HepG2 (cell line): ENCODE results near the gene MAN2C1. TPM values are rescaled to one million over a fixed set of nuclear protein-coding genes. Genes with fewer than 3 reads are reported as not detected.

Experiments
- ATF3 ChIP-seq: sonication (generic); formaldehyde crosslinking; IDR thresholded peaks from 2 replicates; pipeline ENCODE4 v1.4.0; 2020; ENCODE audit warnings: missing genetic modification reagents
- ATRX ChIP-seq: sonication (generic); formaldehyde crosslinking; IDR thresholded peaks from 2 replicates; pipeline ENCODE4 v1.4.0; 2020; ENCODE audit warnings: missing genetic modification reagents, borderline replicate concordance
- CEBPG ChIP-seq: IDR thresholded peaks from 2 replicates; pipeline ENCODE4 v1.6.1; 2016
- CENPT ChIP-seq: sonication (generic); formaldehyde crosslinking; IDR thresholded peaks from 2 replicates; pipeline ENCODE4 v1.8.0; 2022; ENCODE audit warnings: low read depth, mild to moderate bottlenecking, moderate library complexity, missing genetic modification reagents
- CHD4 ChIP-seq: fragments of 200-600 bp; sonication (generic); IDR thresholded peaks from 2 replicates; pipeline ENCODE4 v1.7.0; 2017; ENCODE audit warnings: mild to moderate bottlenecking, low read length, borderline replicate concordance
- DR1 ChIP-seq: sonication (generic); formaldehyde crosslinking; IDR thresholded peaks from 2 replicates; pipeline ENCODE4 v1.8.0; 2021; ENCODE audit warnings: mild to moderate bottlenecking, missing genetic modification reagents, inconsistent platforms
- ELK4 ChIP-seq: sonication (generic); formaldehyde crosslinking; IDR thresholded peaks from 2 replicates; pipeline ENCODE4 v1.9.0; 2021; ENCODE audit warnings: missing genetic modification reagents, borderline replicate concordance
- HNF4A ChIP-seq: sonication (generic); formaldehyde crosslinking; IDR thresholded peaks from 2 replicates; pipeline ENCODE4 v1.4.0; 2020; ENCODE audit warnings: missing genetic modification reagents
- MTA3 ChIP-seq: sonication (generic); formaldehyde crosslinking; IDR thresholded peaks from 2 replicates; pipeline ENCODE4 v1.4.0; 2020; ENCODE audit warnings: missing genetic modification reagents
- NFAT5 ChIP-seq: sonication (generic); formaldehyde crosslinking; IDR thresholded peaks from 2 replicates; pipeline ENCODE4 v1.4.0; 2020; ENCODE audit warnings: missing genetic modification reagents
- PHB2 ChIP-seq: fragments of 450-650 bp; IDR thresholded peaks from 2 replicates; pipeline ENCODE4 v1.6.1; 2018; ENCODE audit not compliant: partially characterized antibody
- PITX1 ChIP-seq: sonication (generic); formaldehyde crosslinking; IDR thresholded peaks from 2 replicates; pipeline ENCODE4 v1.5.1; 2020; ENCODE audit warnings: mild to moderate bottlenecking, missing genetic modification reagents
- RBM39 ChIP-seq: fragments of 200-400 bp; formaldehyde crosslinking; IDR thresholded peaks from one replicate; pipeline ENCODE4 v1.6.1; 2018; ENCODE audit warnings: antibody characterized with exemption, mild to moderate bottlenecking, low read depth, low read length; ENCODE audit not compliant: poor library complexity, severe bottlenecking
- REXO4 ChIP-seq: sonication (generic); formaldehyde crosslinking; IDR thresholded peaks from 2 replicates; pipeline ENCODE4 v1.8.0; 2022; ENCODE audit warnings: missing genetic modification reagents, mild to moderate bottlenecking, borderline replicate concordance
- SOX5 ChIP-seq: IDR thresholded peaks from 2 replicates; pipeline ENCODE4 v1.6.1; 2016; ENCODE audit warnings: borderline replicate concordance
- TOE1 ChIP-seq: sonication (generic); formaldehyde crosslinking; IDR thresholded peaks from 2 replicates; pipeline ENCODE4 v1.4.0; 2020; ENCODE audit warnings: mild to moderate bottlenecking, missing genetic modification reagents
- YEATS2 ChIP-seq: sonication (generic); formaldehyde crosslinking; IDR thresholded peaks from 2 replicates; pipeline ENCODE4 v1.4.0; 2020; ENCODE audit warnings: missing genetic modification reagents, borderline replicate concordance
- ZNF562 ChIP-seq: sonication (generic); formaldehyde crosslinking; IDR thresholded peaks from 2 replicates; pipeline ENCODE4 v1.8.0; 2022; ENCODE audit warnings: missing genetic modification reagents, borderline replicate concordance
- ZNF563 ChIP-seq: sonication (generic); formaldehyde crosslinking; IDR thresholded peaks from 2 replicates; pipeline ENCODE4 v1.8.0; 2022; ENCODE audit warnings: mild to moderate bottlenecking, moderate library complexity, missing genetic modification reagents
- ZNF564 ChIP-seq: sonication (generic); formaldehyde crosslinking; IDR thresholded peaks from 2 replicates; pipeline ENCODE4 v1.8.1; 2023; ENCODE audit warnings: mild to moderate bottlenecking, missing genetic modification reagents
- ZNF883 ChIP-seq: sonication (generic); formaldehyde crosslinking; IDR thresholded peaks from 2 replicates; pipeline ENCODE4 v1.5.1; 2020; ENCODE audit warnings: mild to moderate bottlenecking, missing genetic modification reagents; ENCODE audit errors: not compliant biosample characterization
- ZNF891 ChIP-seq: sonication (generic); formaldehyde crosslinking; IDR thresholded peaks from 2 replicates; pipeline ENCODE4 v1.5.0; 2020; ENCODE audit warnings: mild to moderate bottlenecking, missing genetic modification reagents
- ZSCAN25 ChIP-seq: sonication (generic); formaldehyde crosslinking; IDR thresholded peaks from 2 replicates; pipeline ENCODE4 v1.8.0; 2022; ENCODE audit warnings: mild to moderate bottlenecking, missing genetic modification reagents
- ZSCAN30 ChIP-seq: sonication (generic); formaldehyde crosslinking; IDR thresholded peaks from 2 replicates; pipeline ENCODE4 v1.5.0; 2020; ENCODE audit warnings: mild to moderate bottlenecking, missing genetic modification reagents
- ZSCAN9 ChIP-seq: IDR thresholded peaks from 2 replicates; pipeline ENCODE4 v1.6.1; 2016; ENCODE audit warnings: borderline replicate concordance
- polyA plus RNA-seq, 8 experiments: library from polyadenylated mRNA; depleted of rRNA in 3 of 8; stranded (reverse) in 7 of 8; unstranded in 1 of 8; fragments of >200 nt; fragmentation: Illumina TruSeq in 4 of 8; extraction: Trizol in 4 of 8; gene quantifications; 2 replicates each; pipeline versions ENCODE4 v1.2.1 to v1.2.3, GENCODE V29; 2011 to 2016; ENCODE audit warnings: low read depth in 4 of 8, missing spikeins in 1 of 8, mixed read lengths in 1 of 8; ENCODE audit not compliant: insufficient read depth in 1 of 8
- total RNA-seq, 5 experiments: library from RNA; depleted of rRNA; stranded (reverse); fragments of >200 nt; fragmentation: Illumina TruSeq; extraction: Trizol; gene quantifications; 2 replicates each; pipeline ENCODE4 v1.2.3, GENCODE V29; 2016; ENCODE audit warnings: low read depth in 1 of 5

MAN2C1 gene
- total and polyA plus RNA-seq, 2 of the 13 experiments (the other 11 are each of a cell fraction or from before 2014, with no cell fraction given), result 62.6 to 71.0 TPM

- no peak for TF ChIP-seq ZNF564 (CRISPR knock-in tag)
- TF ChIP-seq ATRX, result no peak
- no peak for TF ChIP-seq ATF3 (CRISPR knock-in tag)
- no peak for TF ChIP-seq MTA3
- no peak for TF ChIP-seq PITX1 (CRISPR knock-in tag)
- no peak for TF ChIP-seq ZNF562
- TF ChIP-seq PHB2, result no peak
- TF ChIP-seq ZSCAN30 (CRISPR knock-in tag), result no peak
- no peak for TF ChIP-seq CEBPG (CRISPR knock-in tag)
- TF ChIP-seq REXO4 (CRISPR knock-in tag), result no peak
- peak; percentile 92 for TF ChIP-seq RBM39
- TF ChIP-seq ZNF563 (CRISPR knock-in tag), result peak; percentile 62; the same call in 1 of the 2 replicates
- no peak for TF ChIP-seq ELK4 (CRISPR knock-in tag)
- no peak for TF ChIP-seq SOX5 (CRISPR knock-in tag)
- no peak for TF ChIP-seq TOE1 (CRISPR knock-in tag)
- TF ChIP-seq CENPT, result 0 out of 2 replicates have a peak, but pooled peaks have one; percentile 56
- no peak for TF ChIP-seq NFAT5 (CRISPR knock-in tag)
- peak; percentile 61 for TF ChIP-seq ZNF883 (CRISPR knock-in tag)
- peak; percentile 54; the same call in 1 of the 2 replicates for TF ChIP-seq ZSCAN25
- no peak for TF ChIP-seq HNF4A (CRISPR knock-in tag)
- TF ChIP-seq DR1, result no peak
- TF ChIP-seq CHD4, result no peak
- no peak; the same call in 1 of the 2 replicates for TF ChIP-seq YEATS2 (CRISPR knock-in tag)
- 0 out of 2 replicates have a peak, but pooled peaks have one; percentile 19 for TF ChIP-seq ZNF891
- no peak for TF ChIP-seq ZSCAN9 (CRISPR knock-in tag)
Observed at GRCh38 chr15:75347222-75348033, 21.0 kb downstream of the MAN2C1 start (continued).
